Activated naive CD4-positive, alpha-beta T cell treated with anti-CD3 and anti-CD28 coated beads, Interleukin-2, amount 50 U/mL, for 24 hours (primary cell): ENCODE data around the gene B3GNT3.
"Not testable (repeated sequence)": the region's sequence is repeated elsewhere in the genome, so short reads cannot be mapped to it uniquely, and the experiment has no call there.

ENCODE experiments used
- H3K27ac Mint-ChIP-seq: one replicate; pipeline ENCODE4 v1.8.0; 2021; ENCODE audit warnings: mild to moderate bottlenecking, mixed read lengths
- H3K27me3 Mint-ChIP-seq: one replicate; pipeline ENCODE4 v1.8.0; 2021; ENCODE audit warnings: mixed read lengths
- H3K36me3 Mint-ChIP-seq: one replicate; pipeline ENCODE4 v1.8.0; 2021; ENCODE audit warnings: mixed read lengths
- H3K4me1 Mint-ChIP-seq: one replicate; pipeline ENCODE4 v1.8.0; 2021; ENCODE audit warnings: mixed read lengths
- H3K4me3 Mint-ChIP-seq: one replicate; pipeline ENCODE4 v1.8.0; 2021; ENCODE audit warnings: mild to moderate bottlenecking, mixed read lengths
- H3K9me3 Mint-ChIP-seq: one replicate; pipeline ENCODE4 v1.8.0; 2021; ENCODE audit warnings: mixed read lengths

B3GNT3 gene

GRCh38 chr19:17780781-17781180 is 14.2 kb upstream of the B3GNT3 start:
- H3K4me3 Mint-ChIP-seq = no peak overlapping the region
- H3K36me3 Mint-ChIP-seq = peaks cover 6% of the 10 kb centered on the region
- no peaks in the 10 kb centered on the region for H3K27me3 Mint-ChIP-seq
- H3K4me1 Mint-ChIP-seq = peaks cover 17% of the 10 kb centered on the region
- H3K9me3 Mint-ChIP-seq = no peaks in the 10 kb centered on the region
- no peak overlapping the region for H3K27ac Mint-ChIP-seq

- H3K4me3 Mint-ChIP-seq, H3K9me3 Mint-ChIP-seq, H3K36me3 Mint-ChIP-seq, H3K27me3 Mint-ChIP-seq, H3K27ac Mint-ChIP-seq: not testable (repeated sequence)
- peaks cover 10% of the 10 kb centered on the region for H3K4me1 Mint-ChIP-seq
Observed at GRCh38 chr19:17783721-17784120, 11.2 kb upstream of the B3GNT3 start.

DNA sequence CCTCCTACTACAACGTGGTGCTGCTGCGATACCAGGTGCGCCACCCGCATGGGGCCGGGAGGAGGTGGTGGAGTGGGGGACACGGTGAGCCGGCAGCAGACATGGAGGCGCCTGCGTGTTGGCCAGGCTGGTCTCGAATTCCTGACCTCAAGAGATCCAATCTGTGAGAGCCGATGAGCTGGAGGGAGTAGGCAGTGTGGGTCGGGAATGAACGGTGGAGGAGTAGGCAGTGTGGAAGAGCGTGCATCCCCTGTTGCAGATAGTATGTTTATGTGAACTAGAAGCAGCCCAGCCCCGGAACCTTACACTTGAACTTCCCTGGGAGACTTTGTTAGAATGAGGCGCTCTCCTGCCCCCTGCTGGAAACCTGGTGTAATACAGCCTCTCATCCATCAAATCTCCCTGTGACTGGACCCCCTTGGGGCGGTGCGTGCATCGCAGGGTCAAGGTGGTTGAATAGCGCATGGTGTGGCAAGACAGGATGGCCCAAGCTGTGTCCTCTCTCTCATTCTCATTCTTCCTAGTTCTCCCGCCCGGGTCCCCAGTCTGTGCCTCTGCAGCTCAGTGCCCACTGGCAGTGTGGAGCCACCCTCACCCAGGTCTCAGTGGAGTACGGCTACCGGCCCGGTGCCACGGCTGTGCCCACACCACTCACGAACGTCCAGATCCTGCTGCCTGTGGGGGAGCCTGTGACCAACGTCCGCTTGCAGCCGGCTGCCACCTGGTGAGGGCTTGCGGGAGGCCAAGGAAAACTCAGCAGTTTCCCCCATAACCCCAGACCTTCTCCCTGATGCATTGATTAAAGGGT is 10.5 kb upstream of the B3GNT3 start:
- Mint-ChIP-seq H3K27me3 (no peaks in the 10 kb centered on the region), H3K4me3 (no peak overlapping the region), H3K9me3 (no peaks in the 10 kb centered on the region), H3K27ac (no peak overlapping the region), H3K4me1 (peaks cover 10% of the 10 kb centered on the region), H3K36me3 (peaks cover 8% of the 10 kb centered on the region)

- peaks cover 8% of the 10 kb centered on the region for H3K36me3 Mint-ChIP-seq
- H3K27ac Mint-ChIP-seq = no peak overlapping the region
- no peaks in the 10 kb centered on the region for H3K9me3 Mint-ChIP-seq
- H3K4me1 Mint-ChIP-seq = peaks cover 29% of the 10 kb centered on the region
- no peak overlapping the region for H3K4me3 Mint-ChIP-seq
- H3K27me3 Mint-ChIP-seq = no peaks in the 10 kb centered on the region
Observed at GRCh38 chr19:17787274-17787913, 7.5 kb upstream of the B3GNT3 start.

GRCh38 chr19:17788632-17789031 is 6.3 kb upstream of the B3GNT3 start:
- Mint-ChIP-seq H3K36me3 (peaks cover 8% of the 10 kb centered on the region), H3K27me3 (no peaks in the 10 kb centered on the region), H3K4me3 (no peak overlapping the region), H3K9me3 (no peaks in the 10 kb centered on the region), H3K4me1 (peaks cover 38% of the 10 kb centered on the region), H3K27ac (peak overlapping the region; percentile 84)

DNA sequence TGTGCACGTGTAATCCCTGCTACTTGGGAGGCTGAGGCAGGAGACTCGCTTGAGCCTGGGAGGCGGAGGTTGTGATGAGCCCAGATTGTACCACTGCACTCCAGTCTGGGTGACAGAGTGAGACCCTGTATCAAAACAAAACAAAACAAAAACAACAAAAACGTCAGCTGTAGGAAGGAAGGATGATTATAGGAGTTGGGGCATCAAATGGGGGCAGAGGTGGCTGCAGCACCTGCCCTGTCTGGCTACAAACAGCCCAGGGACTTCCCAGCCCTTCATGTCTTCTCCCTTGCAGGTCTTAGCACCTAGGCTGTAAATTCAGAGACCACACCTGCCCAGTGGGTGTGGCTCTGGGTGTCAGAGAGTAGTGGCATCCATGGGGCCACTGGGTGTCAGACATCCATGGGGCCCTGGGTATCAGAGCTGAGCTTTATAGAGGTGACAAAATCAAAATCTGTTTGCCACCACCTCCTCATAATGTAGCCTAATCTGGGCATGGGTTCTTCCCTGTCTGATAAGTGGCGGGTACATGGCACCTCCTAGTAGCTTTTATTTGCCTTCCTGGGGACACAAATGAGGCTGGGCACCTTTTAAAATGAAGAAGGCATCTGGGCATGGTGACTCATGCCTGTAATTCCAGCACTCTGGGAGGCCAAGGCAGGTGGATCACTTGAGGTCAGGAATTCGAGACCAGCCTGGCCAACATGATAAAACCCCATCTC is 4.7 kb upstream of the B3GNT3 start:
- peaks cover 40% of the 10 kb centered on the region for H3K4me1 Mint-ChIP-seq
- H3K27me3 Mint-ChIP-seq = no peaks in the 10 kb centered on the region
- H3K27ac Mint-ChIP-seq = peak overlapping the region; percentile 73
- H3K36me3 Mint-ChIP-seq = peaks cover 5% of the 10 kb centered on the region
- H3K4me3 Mint-ChIP-seq = no peak overlapping the region
- H3K9me3 Mint-ChIP-seq = no peaks in the 10 kb centered on the region

GRCh38 chr19:17794412-17794730 is 567 bp upstream of the B3GNT3 start:
- Mint-ChIP-seq H3K9me3 (no peaks in the 10 kb centered on the region), H3K27ac (peak overlapping the region; percentile 41), H3K36me3 (no peaks in the 10 kb centered on the region), H3K4me3 (peak overlapping the region; percentile 64), H3K27me3 (no peaks in the 10 kb centered on the region), H3K4me1 (peaks cover 65% of the 10 kb centered on the region)

DNA sequence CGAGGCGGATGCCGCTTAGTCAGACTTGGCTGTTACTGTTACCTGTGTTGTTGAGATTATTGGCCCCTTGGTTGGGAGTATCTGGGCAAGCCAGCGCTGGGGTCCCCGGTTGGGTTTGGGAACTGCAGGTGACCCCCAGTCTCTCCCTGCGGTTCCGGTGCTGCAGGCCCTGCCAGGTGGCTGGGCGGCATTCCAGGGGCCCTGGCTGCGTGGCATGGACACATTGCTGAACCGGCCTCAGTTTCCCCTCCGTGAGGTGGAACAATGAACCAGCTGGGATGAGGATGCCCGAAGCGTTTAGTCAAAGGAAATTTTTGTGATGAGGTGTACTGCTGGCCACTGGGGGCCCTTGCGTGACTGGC is 538 bp downstream of the B3GNT3 start:
- Mint-ChIP-seq H3K4me3 (peak overlapping the region; percentile 23), H3K27ac (no peak overlapping the region), H3K36me3 (no peaks in the 10 kb centered on the region), H3K27me3 (no peaks in the 10 kb centered on the region), H3K4me1 (peaks cover 59% of the 10 kb centered on the region), H3K9me3 (no peaks in the 10 kb centered on the region)

DNA sequence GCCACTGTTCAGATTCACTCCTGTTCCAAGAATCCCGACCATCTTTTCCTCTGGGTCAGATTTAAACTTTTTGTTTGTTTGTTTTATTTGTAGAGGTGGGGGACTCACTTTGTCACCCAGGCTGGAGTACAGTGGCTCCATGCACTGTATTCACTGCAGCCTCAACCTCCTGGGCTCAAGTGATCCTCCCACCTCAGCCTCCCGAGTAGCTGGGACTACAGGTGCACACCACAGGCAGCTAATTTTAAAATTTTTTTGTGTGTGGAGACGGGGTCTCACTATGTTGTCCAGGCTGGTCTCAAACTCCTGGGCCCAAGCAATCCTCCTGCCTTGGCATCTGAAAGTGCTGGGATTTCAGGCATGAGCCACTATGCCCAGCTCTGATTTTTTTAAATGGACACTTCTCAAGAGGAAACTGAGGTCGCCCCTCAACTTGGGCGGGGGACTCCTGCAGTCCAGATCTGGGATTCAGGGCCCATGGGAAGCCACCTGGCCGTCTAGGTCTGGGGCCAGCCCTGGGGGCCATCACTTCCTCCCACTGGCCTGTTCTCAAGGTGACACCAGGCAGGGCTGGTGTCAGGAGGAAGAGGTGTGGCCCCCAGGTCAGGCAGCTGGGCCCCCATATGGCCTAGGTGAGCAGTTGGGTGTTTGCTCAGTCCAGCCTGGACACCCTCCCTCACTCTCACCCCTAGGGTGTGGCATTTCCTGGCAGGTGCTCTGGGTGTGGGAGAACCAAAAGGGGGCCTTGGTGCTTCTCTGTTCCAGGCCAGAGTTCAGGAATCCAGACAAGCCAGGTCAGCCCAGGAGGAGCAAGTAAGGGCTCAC is 1.3 kb downstream of the B3GNT3 start:
- no peaks in the 10 kb centered on the region for H3K27me3 Mint-ChIP-seq
- peaks cover 55% of the 10 kb centered on the region for H3K4me1 Mint-ChIP-seq
- H3K36me3 Mint-ChIP-seq = no peaks in the 10 kb centered on the region
- peak overlapping the region; percentile 23 for H3K4me3 Mint-ChIP-seq
- no peaks in the 10 kb centered on the region for H3K9me3 Mint-ChIP-seq
- no peak overlapping the region for H3K27ac Mint-ChIP-seq

GRCh38 chr19:17796838-17797423 is 2.0 kb downstream of the B3GNT3 start:
- Mint-ChIP-seq H3K9me3 (no peaks in the 10 kb centered on the region), H3K36me3 (no peaks in the 10 kb centered on the region), H3K27me3 (no peaks in the 10 kb centered on the region), H3K27ac (no peak overlapping the region), H3K4me1 (peaks cover 48% of the 10 kb centered on the region), H3K4me3 (no peak overlapping the region)

DNA sequence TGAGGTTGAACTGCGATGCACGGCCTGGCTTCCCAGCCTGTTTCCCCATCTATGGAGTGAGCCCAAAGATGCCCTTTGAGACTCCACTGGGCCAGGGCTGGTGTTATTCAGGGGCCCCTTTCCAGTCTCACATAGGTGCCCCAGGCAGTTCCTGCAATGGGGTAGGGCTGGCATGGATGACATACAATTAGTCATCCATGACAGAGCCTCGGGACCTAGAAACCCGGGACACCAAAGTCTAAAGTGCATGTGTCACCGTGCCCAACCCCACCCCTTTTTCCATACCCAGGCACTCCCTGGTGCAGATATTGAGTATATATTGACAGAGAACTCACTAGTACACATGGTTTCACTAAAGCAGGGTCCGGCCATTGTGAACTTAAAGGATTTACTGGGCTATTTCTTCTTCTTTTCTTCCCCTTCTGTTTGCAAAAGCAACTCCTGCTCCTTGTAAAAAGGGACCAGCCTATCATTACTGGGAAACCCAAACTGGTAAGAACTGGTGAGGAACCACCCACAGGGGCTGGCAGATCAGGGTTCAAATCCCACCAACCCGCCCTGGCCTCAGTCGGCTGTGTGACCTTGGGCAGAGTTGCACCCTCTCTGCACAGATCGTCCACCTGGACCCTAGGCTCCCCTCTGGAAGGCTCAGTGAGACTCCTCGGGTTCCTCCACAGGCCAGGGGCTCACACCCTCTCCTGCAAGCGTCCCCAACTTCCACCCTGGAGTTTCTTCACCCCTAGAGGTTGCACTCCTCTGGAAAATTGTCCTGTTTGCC is 2.7 kb downstream of the B3GNT3 start:
- Mint-ChIP-seq H3K27me3 (no peaks in the 10 kb centered on the region), H3K9me3 (no peaks in the 10 kb centered on the region), H3K4me3 (no peak overlapping the region), H3K27ac (no peak overlapping the region), H3K4me1 (peaks cover 51% of the 10 kb centered on the region), H3K36me3 (no peaks in the 10 kb centered on the region)

DNA sequence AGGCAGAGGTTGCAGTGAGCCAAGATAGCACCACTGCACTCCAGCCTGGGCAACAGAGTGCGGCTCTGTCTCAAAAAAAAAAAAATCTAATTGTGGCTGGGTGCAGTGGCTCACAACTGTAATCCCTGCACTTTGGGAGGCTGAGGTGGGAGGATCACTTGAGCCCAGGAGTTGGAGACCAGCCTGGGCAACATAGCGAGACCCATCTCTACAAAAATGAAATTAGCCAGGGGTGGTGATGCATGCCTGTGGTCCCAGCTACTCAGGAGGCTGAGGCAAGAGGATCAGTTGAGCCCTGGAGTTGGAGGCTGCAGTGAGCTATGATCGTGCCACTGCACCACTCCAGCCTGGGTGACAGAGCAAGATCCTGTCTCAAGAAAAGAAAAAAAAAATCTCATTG is 3.7 kb downstream of the B3GNT3 start:
- not testable (repeated sequence) for H3K36me3 Mint-ChIP-seq, H3K4me3 Mint-ChIP-seq, H3K27me3 Mint-ChIP-seq, H3K9me3 Mint-ChIP-seq, H3K27ac Mint-ChIP-seq
- H3K4me1 Mint-ChIP-seq = peaks cover 53% of the 10 kb centered on the region

DNA sequence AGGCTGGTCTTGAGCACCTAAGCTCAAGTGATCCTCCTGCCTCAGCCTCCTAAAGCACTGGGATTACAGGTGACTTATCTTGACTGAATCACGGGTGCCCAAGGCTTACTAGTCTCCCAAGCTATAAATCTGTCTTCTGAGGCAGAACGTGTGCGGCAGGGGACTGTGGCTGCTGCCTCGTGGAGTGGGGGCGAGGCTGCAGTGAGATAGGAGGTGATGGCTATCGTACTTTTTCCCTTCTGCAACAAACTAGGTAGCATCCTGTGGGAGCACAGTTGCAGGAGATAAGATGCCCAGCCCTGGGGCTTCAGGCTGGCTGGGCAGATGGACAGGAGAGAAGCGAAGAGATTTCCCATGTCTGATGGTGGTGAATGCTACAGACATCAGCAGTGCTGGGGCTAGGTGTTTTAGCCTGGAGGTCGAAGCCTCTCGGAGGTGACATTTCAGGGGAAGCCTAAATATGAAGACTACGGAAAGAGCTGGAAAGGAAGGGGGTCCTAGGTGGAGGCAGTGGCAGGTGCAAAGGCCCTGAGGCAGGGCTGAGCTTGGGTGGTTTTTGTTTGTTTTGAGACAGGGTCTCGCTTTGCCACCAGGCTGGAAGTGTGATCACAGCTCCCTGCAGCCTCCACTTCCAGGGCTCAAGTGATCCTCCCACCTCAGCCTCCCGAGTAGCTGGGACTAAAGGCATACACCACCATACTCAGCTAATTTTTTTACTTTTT is 7.4 kb downstream of the B3GNT3 start:
- Mint-ChIP-seq H3K27ac (peak overlapping the region; percentile 38), H3K4me3 (peak overlapping the region; percentile 60), H3K4me1 (peaks cover 41% of the 10 kb centered on the region), H3K9me3 (no peaks in the 10 kb centered on the region), H3K36me3 (no peaks in the 10 kb centered on the region), H3K27me3 (no peaks in the 10 kb centered on the region)

- H3K9me3 Mint-ChIP-seq = no peaks in the 10 kb centered on the region
- H3K27ac Mint-ChIP-seq = peak overlapping the region; percentile 51
- peak overlapping the region; percentile 65 for H3K4me3 Mint-ChIP-seq
- no peaks in the 10 kb centered on the region for H3K36me3 Mint-ChIP-seq
- H3K27me3 Mint-ChIP-seq = no peaks in the 10 kb centered on the region
- H3K4me1 Mint-ChIP-seq = peaks cover 40% of the 10 kb centered on the region
Observed at GRCh38 chr19:17803264-17803896, 8.4 kb downstream of the B3GNT3 start.
